HG03135 (cell line): ENCODE data around the gene SMG6.
A peak's percentile ranks its signal among the peaks of the same experiment; 100 is the strongest.

Experiments
- ATAC-seq: cut with Tn5 transposase; IDR thresholded peaks from one replicate; pipeline ENCODE4 v1.9.1; 2021; ENCODE audit warnings: mild to moderate bottlenecking, moderate library complexity; ENCODE audit not compliant: unreplicated experiment

The SMG6 gene

DNA sequence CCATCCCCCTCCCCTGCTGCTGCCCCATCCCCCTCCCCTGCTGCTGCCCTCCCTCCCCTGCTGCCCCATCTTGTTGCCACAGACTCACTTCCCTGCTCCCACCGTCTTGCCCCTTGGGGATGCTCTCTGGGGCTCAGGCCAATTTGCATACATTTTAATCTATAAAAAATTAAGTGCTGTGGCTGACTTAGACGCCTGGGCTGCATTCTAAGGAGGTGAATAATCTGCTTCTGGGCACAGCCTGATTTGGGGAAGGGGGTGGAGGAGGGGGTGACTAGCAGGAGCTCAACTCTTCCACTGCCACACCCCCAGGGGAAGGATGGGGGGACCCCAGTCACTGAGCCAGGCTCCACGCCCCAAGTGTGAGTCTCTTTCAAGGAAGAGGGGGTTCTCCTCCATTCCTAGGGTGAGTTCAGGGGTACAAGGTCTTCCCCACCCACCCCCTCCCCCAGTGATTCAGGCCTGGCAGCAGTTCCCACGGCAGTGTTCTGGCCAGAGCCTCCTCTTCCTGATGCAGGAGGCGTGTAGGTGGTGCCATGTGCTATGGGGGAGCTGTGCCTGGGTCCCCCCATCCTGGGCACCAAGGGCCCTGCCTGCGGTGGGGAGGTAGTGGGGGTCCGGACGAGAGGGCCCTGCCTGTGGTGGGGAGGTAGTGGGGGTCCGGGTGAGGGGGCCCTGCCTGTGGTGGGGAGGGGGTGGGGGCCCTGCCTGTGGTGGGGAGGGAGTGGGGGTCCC, 268.6 kb downstream of the SMG6 start:
- ATAC-seq, result no peak

DNA sequence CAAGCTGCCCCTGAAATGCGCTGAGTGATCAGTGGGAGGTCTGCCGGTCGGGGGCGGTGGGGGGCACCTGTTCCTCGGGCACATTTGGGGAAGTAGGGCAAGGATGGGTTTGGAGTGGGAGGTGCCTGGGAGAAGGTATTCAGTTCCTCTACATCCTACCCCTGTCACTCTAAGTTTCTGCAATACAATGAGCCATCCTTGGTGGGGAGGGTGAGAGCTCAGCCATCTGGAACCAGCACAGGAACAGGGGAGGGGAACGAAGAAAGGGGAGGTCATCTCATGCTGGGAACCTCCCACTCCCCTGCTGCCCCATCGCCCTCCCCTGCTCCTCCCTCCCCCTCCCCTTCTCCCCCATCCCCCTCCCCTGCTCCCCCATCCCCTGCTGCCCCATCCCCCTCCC, 269.4 kb downstream of the SMG6 start:
- no peak for ATAC-seq

GRCh38 chr17:2033153-2033552, 270.4 kb downstream of the SMG6 start:
- ATAC-seq, result no peak

- no peak for ATAC-seq
Measured at GRCh38 chr17:2030779-2031163, 272.8 kb downstream of the SMG6 start.

- peak; percentile 64 for ATAC-seq
Measured at GRCh38 chr17:2029911-2030778, 273.4 kb downstream of the SMG6 start, which contains the start of gene DPH1. TSS of gene DPH1 (plus strand) at chr17:2030153. CDS start at chr17:2030170, 17 bp downstream.

DNA sequence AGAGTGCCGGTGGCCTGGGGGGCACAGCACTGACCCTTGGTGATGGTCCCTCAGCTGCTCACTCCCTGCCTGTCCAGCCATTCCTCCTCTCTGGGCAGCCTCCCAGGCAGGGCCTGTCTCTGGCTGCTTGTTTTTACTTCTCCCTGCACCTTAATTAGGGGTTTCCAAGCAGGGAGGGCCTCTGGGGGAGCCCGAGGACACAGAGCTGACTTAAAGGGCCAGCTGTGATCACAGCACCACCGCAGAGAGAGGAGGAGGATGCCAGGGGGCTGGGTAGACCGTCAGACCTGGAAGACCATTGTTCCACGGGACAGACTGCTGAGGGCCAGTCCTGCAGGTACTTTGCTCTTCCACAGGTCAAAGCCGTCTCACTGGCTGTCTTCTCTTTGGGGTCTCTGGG, 274.8 kb downstream of the SMG6 start:
- ATAC-seq, result no peak

DNA sequence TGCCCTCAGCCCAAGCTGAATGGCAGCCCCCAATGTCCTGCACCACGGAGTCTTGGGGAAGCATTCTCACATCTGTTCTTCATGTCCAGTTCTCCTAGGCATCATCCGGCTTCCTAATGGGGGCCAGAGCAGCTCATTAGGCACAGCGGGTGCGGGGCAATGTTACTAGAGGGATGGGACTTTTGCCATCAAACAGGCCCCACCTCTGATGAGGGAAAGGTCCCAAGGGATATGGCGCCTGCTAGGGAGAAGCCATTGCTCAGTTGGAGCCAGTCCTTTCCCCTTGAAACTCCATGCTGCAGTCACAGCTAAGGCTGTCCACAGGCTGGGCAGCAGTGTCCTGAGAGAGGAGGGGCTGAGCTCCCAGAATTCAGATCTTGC, 275.4 kb downstream of the SMG6 start:
- no peak for ATAC-seq

DNA sequence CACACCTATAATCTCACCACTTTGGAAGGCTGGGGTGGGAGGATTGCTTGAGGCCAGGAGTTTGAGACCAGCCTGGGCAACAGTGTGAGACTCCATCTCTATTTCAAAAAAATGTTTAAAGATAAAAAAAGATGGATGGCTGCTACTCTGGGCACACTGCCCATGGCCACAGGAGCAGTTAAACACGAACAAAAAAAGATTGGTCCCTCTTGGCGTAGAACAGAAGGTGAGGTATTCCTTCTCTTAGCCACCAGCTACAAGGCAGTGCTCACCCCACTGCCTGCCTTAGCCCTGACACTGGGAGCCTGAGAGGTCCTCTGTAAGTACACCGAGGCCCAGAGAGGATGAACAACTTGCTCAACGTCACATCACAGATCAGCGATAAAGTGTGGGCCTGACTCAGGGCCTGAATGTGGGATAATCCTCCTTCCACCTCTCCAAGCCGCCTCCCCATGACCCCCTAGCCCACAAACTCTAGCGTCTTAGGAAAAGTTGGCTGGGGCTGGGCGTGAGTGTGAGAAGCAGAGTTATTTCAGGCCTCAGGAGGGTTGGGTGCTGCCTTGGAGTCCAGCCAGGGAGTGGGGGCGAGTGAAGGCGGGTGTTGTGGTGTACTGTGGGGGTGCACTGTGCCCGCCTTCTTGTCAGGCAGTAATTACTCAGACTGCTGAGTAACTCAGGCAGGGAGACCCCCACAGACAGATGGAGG, 275.9 kb downstream of the SMG6 start:
- ATAC-seq, result no peak

DNA sequence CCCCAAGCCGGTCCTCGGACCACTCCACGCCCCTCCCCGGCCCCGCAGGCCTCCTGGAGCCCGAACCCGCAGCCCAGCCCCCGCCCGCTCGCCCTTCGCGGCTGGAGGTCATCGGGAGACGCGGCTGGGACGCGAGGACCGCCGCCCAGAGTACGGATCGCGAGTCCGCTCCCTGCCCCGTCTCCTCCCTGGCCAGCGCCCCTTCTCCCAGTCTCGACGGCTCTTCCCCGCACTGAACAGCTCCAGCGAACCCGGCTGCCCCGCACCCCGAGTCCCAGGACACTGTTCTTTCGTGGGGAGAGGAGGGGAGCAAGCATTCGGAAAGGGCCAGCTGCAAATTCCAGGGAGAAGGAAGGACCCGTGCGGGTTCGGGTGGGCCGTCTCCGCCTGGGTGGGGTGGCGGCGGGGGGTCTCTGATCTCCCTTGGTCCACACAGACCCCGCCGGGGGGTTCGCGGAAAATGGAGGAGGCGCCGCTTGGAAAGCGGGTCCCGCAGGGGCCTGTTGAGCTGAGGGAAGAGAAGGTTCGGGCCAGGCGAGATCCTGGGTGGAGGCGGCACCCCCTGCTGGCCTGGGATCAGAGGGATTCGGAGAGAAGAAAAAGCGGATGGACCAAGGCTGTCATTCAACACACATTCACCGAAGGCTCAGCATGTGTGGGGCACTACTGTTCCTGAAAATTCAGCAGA, 277.8 kb downstream of the SMG6 start:
- ATAC-seq, result no peak

DNA sequence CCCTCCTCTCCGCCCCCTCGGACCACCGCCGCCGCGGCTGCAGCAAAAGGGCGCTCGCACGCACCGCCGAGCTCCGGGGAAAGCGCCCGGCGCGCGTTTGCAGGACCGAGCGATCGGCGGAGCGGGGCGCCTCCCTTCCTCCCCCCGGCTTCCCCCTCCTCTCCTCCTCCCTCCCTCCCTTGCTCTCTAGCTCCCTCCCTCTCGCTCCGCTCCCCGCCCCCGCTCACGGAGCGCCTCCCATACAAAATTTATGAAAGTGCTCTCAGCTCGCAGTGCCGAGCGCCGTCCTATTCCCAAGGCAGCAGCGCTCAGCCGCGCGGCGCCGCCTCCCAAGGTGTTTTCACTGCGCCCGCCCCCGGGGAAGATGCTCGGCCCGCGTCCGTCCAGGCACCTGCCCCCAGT, 278.4 kb downstream of the SMG6 start, which contains the start of gene RTN4RL1:
RTN4RL1 (minus strand) TSS at position 115 of the 402 bp plus-strand sequence. CDS start 469 bp downstream, outside the sequence.
- ATAC-seq, result no peak

DNA sequence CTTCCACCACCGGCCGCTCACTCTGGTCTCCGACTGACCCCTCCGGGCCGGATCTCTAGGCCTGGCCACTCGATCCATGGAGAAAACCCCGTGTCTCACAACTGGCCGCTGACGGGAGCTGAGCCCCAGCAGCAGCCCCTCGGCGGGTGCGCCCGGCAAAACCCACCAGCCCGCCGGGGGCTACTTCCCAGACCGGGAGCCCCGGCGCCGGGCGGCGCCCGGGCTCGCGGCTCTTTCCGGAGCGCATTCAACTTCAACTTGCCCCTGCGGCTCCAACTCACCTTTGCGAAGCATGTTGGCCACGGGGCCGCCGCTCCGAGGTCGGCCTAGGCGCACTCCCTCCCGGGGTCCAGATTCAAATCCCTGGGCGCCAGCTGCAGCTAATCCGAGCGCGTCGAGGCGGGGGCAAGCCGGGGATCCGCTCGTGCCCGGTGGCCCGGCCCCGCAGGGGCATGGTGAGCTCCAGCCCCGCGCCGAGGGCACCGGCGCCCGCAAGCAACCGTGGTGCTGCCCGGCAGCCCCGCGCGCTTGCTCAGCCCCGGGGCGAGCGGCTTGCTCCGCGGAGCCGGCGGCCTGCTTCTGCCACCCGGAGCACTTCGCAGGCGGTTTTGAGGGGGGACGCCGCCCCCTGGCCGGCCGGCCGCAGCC, 278.9 kb downstream of the SMG6 start:
- no peak for ATAC-seq

- no peak for ATAC-seq
Measured at GRCh38 chr17:2023692-2024571, 279.7 kb downstream of the SMG6 start.

DNA sequence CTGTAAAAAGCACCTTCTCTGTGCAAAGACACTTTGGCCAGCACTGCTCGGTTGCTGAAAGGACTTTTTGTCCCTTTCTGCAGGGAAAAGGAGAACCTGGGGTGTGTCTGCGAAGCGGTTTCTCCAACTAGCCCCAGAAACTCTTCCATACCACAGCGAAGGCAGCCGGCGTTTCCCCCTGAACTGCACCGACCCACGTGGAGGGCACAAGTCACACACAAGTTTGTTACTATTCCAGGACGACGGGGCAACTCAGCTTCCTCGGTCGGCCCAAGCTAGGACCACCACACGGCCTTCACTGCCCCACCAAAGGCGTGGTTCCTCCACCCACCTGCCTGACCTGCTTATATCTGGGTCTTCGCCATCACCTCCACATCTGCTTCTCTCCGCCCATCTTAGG, 280.3 kb downstream of the SMG6 start:
- ATAC-seq, result no peak

DNA sequence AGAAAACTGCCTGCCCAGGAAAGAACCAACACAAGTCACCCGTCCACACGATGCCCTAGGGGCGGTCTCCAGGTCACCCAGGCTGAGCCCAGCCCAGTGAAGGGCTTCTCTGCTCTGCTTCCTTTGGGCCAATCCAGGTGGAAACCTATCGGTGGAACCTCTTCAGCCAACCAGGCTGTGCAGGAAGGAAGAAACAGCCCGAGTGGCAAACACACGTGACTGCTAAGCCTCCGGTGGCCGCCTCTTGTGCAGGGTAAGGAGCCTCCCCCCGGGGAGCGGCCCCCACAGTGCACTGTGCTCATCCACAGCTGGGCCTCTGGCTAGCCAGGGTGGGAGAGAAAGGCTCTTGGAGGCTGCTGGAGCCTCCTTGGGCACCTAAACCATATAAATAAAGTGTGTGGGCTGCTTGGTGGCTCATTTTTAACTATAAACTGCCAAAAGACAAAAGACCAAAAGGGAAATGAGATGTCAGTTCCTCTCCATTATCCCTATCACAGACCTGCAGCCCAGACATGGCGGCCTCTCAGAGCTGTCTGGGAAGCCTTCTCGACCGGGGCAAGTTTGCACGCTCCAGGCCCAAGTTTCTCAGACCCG, 280.8 kb downstream of the SMG6 start:
- no peak for ATAC-seq

GRCh38 chr17:2020721-2021120, 282.9 kb downstream of the SMG6 start:
- no peak for ATAC-seq

GRCh38 chr17:2019723-2020122, 283.9 kb downstream of the SMG6 start:
- no peak for ATAC-seq

DNA sequence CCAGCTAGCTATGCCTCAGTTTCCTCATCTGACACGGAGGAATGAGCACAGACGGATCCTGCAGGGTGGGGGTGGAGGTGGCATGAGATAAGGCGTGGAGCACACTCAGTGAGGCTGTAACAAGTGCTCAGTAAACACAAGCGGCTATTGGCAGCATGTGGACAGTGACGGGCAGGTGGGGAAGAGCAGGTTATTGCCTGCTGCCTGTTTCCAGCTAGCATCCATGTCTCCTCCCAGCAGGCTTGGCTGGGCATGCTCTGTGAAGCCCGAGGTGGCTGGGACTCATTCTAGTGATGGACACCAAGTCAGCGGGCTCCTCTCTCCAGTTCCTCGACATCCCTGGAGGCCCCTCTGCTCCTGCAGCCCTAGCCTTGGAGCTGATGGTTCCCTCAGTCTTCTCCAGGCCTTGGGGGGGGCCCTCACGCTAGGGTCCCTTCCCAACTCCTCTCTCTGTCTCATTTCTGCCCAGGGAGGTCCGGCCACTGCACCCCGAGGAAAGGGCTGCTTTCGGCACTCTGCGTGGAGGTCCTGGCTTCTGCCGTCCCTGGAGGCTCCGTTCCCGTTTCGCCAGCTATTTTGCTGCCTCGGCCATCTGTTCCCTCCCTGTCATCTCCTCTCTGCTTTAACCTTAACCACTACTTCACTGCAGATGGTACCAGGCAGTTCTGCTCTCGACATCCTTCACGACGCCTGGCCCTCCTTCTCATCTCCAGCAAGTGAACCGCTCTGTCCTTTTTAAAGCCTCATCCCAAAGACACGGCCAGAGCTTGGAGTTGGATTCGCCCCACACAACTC, 284.7 kb downstream of the SMG6 start:
- ATAC-seq, result no peak

GRCh38 chr17:2017274-2017941, 286.2 kb downstream of the SMG6 start:
- ATAC-seq, result no peak
